ENCODE results near the gene SLC5A5. TPM values are rescaled to one million over a fixed set of nuclear protein-coding genes. Genes with fewer than 3 reads are reported as not detected.

The SLC5A5 gene
- polyA plus RNA-seq, 1 experiment, result not detected

DNA sequence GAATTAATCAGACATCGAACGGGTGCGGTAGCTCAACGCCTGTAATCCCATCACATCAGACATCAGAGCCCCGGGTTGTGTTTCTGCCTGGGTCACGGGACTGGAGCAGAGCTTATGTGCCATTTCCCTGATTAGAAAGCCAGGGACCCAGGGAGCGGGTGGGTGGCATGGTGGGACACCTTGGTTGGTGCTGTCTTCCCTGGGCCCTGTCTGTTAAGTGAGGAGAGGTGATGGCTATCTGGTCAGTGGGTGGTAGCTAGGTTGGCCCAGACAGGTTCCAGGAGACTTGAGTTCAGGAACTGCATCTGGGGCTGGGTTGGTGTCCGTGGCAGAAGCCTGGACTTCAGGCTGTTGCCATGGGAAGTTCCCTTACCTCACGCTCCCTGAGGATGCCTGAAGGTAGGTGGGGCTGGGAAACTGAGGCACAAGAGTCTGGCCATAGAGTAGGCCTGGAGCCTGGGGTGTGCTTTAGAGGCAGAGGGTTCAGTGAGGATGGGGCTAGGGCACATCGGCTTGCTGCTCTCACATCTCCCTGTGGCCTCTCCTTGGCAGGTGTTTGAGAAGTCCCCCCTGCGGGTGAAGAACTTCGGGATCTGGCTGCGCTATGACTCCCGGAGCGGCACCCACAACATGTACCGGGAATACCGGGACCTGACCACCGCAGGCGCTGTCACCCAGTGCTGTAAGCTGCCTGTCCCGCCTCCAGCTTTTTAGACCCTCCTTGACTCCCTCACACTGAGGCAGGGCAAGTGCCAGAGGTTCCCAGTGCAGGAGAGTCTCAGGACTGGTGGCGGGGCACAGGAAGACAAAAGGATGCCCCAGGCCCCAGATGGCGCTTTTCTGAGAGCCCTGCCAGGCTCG is 10.0 kb upstream of the SLC5A5 start:
- no peak for DNase-seq (ENCODE audit: low read depth, low spot score)
- no peaks in the 10 kb centered on the region for H3K27me3 ChIP-seq (ENCODE audit: control insufficient read depth, insufficient read depth, low read length)
- POLR2A ChIA-PET, result no interaction called here
- H3K9me3 ChIP-seq (ENCODE audit: control insufficient read depth, insufficient read depth, low read length), result no peaks in the 10 kb centered on the region; the same call in 1 of the 2 replicates
- CTCF ChIA-PET, result interaction anchor here (0.6 to 1.4 kb wide), 2 partner anchors 76 to 163 kb away, joined by 3 to 5 read pairs; no protein-coding TSS in a partner anchor
- peak overlapping the region; percentile 31 for H3K27ac ChIP-seq (ENCODE audit: low read depth, low read length)
- TF ChIP-seq, protein P1, sequence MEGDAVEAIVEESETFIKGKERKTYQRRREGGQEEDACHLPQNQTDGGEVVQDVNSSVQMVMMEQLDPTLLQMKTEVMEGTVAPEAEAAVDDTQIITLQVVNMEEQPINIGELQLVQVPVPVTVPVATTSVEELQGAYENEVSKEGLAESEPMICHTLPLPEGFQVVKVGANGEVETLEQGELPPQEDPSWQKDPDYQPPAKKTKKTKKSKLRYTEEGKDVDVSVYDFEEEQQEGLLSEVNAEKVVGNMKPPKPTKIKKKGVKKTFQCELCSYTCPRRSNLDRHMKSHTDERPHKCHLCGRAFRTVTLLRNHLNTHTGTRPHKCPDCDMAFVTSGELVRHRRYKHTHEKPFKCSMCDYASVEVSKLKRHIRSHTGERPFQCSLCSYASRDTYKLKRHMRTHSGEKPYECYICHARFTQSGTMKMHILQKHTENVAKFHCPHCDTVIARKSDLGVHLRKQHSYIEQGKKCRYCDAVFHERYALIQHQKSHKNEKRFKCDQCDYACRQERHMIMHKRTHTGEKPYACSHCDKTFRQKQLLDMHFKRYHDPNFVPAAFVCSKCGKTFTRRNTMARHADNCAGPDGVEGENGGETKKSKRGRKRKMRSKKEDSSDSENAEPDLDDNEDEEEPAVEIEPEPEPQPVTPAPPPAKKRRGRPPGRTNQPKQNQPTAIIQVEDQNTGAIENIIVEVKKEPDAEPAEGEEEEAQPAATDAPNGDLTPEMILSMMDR (IDR thresholded peaks at IDR 0.05; ENCODE audit: low read depth, low read length), result no peak
- H3K4me3 ChIP-seq (ENCODE audit: low read depth, low read length), result peak overlapping the region; percentile 94

DNA sequence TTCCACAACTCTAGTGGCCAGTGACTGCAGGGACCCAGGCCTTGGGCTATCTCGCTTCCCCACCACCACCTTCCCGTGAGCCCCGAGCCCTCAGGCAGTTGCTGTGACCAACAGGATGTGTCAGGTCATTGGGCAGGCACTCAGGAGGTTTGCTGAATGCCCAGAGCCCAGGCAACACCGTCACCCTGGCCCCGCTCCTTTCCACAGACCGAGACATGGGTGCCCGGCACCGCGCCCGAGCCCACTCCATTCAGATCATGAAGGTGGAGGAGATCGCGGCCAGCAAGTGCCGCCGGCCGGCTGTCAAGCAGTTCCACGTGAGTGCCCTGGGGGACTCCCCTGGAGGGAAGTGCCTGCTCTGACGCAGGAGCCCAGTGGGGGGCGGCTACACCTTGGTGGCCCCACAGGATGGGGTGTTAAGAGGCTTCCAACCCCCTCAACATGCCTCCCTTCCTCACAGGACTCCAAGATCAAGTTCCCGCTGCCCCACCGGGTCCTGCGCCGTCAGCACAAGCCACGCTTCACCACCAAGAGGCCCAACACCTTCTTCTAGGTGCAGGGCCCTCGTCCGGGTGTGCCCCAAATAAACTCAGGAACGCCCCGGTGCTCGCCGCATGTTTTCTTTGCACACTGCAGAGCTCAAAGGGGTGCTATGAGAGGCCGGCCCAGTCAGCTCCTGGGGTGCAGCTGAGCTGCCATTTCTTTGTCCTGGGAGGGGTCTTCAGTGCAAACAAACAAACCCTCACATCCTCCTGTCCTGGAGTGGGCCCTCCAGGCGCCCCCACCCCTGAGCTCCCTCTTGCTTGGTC is 8.8 kb upstream of the SLC5A5 start:
- POLR2A ChIA-PET, result no interaction called here
- CTCF ChIA-PET, result no interaction called here

DNA sequence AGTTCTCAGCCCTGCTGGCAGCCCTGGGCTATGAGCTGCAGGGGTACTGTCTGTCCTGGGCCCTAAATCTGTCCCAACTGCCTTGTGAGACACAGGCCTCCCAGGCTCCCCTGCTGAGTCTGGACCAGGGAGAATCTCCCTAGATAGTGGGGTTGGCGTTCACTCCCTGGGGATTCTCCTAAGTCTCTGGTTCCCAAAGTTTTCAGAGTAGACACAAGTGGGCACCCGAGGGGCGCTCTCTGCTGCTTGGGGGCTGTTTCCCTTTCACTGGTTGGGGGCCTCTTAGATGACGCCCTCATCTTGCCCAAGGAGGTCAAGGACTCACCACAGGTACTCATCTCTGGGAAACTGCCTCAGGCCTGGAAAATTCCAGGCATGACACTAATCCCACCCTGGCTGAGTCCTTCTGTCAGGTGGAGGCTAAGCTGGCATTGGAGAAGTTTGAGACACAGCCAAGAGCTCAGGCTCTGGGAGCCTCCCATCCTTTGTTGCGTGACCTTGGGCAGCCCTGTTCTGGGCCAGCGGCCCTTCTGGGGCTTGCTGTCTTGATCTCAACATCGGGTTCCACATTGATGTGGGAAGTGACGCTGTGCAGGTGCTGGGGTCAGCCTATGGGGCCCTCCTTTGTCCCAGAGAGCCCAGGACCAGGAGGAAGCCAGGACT is 8.1 kb upstream of the SLC5A5 start:
- Histone ChIP-seq H3K27me3 (ENCODE audit: control insufficient read depth, insufficient read depth, low read length) (peaks cover 5% of the 10 kb centered on the region), H3K27ac (ENCODE audit: low read depth, low read length) (peak overlapping the region; percentile 31), H3K9me3 (ENCODE audit: control insufficient read depth, insufficient read depth, low read length) (no peaks in the 10 kb centered on the region; the same call in 1 of the 2 replicates), H3K4me3 (ENCODE audit: low read depth, low read length) (no peak overlapping the region)
- POLR2A ChIA-PET, result no interaction called here
- CTCF ChIA-PET, result no interaction called here
- TF ChIP-seq, protein P1 (IDR thresholded peaks at IDR 0.05; ENCODE audit: low read depth, low read length), result no peak
- no peak for DNase-seq (ENCODE audit: low read depth, low spot score)

More for the DNA sequence above, 8.8 kb upstream of the SLC5A5 start:
- Histone ChIP-seq H3K27me3 (ENCODE audit: control insufficient read depth, insufficient read depth, low read length) (no peaks in the 10 kb centered on the region), H3K9me3 (ENCODE audit: control insufficient read depth, insufficient read depth, low read length) (no peaks in the 10 kb centered on the region; the same call in 1 of the 2 replicates), H3K27ac (ENCODE audit: low read depth, low read length) (no peak overlapping the region), H3K4me3 (ENCODE audit: low read depth, low read length) (no peak overlapping the region)
- TF ChIP-seq, protein P1 (IDR thresholded peaks at IDR 0.05; ENCODE audit: low read depth, low read length), result no peak
- no peak for DNase-seq (ENCODE audit: low read depth, low spot score)

DNA sequence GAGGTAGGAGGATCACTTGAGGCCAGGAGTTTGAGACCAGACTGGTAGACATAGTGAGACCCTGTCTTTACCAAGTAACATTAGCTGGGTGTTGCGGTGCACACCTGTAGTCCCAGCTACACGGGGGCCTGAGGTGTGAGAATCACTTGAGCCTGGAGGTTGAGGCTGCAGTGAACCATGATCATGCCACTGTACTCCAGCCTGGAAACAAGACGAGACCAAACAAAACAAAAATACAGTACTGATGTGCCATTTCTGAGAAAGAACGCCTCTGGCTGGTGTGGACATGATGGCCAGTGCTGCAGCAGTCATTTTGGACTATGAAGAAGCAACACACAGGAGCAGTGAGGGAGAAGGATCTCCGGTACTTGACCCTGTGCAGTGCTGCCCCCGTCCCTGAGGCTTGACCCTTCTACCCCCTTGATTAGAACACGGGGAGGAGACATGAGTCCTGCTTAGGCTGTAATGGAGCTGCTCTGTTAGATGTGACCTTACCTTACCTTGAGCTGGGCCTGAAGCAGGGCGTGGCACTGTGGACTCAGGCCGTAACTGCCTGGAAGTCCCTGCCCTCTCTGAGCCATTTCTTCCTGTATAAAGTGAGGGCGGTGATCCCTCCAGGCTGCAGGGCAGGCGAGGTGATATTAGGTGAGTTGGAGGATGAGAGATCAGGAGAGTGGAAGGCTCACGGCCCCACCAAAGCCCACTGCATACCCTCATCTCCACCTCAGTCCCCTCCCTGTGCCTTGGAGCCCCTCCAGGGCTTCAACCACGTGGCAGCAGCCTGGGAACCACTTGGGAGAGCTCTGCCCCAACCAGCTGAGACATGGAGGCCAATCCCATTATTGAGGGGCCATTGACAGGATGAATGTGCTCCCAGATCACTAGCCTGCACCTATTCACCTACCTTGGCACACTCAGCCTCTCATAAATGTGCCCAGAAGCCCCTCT is 6.1 kb upstream of the SLC5A5 start:
- TF ChIP-seq, protein P1 (IDR thresholded peaks at IDR 0.05; ENCODE audit: low read depth, low read length), result no peak
- H3K27me3 ChIP-seq (ENCODE audit: control insufficient read depth, insufficient read depth, low read length), result peaks cover 20% of the 10 kb centered on the region
- no peak overlapping the region for H3K4me3 ChIP-seq (ENCODE audit: low read depth, low read length)
- DNase-seq (ENCODE audit: low read depth, low spot score), result no peak
- H3K9me3 ChIP-seq (ENCODE audit: control insufficient read depth, insufficient read depth, low read length), result no peaks in the 10 kb centered on the region
- POLR2A ChIA-PET, result interaction anchor here (1.2 to 1.5 kb wide), 2 partner anchors 67 to 72 kb away, joined by 4 to 8 read pairs; partner anchors contain the start of gene CCDC124
- CTCF ChIA-PET, result interaction anchor here (0.9 kb wide), 1 partner anchor 73 kb away, joined by 3 read pairs; no protein-coding TSS in a partner anchor
- H3K27ac ChIP-seq (ENCODE audit: low read depth, low read length), result no peak overlapping the region

All from AG04450 (cell line).